Cardiac fibroblast (primary cell): ENCODE data around the gene TMEM207.

Source experiments
- DNase-seq, 2 donors: peaks; one replicate each; pipeline versions ENCODE4 v3.0.0 to v3.0.0-alpha.2; 2010; ENCODE audit warnings: low read depth in 2 of 2
- H3K4me3 ChIP-seq, 2 donors: replicated peaks in 1 of 2; 1 replicate in 1 of 2; 2 replicates in 1 of 2; pipeline ENCODE4 v1.5.1; 2011; ENCODE audit warnings: low read depth in 2 of 2, low read length in 2 of 2, mild to moderate bottlenecking in 2 of 2, moderate library complexity in 1 of 2
- TF ChIP-seq, protein P1 (sequence below): IDR thresholded peaks from one replicate; pipeline ENCODE4 v1.5.1; 2011; ENCODE audit warnings: low read depth, mild to moderate bottlenecking, low read length, inconsistent platforms

Gene TMEM207

DNA sequence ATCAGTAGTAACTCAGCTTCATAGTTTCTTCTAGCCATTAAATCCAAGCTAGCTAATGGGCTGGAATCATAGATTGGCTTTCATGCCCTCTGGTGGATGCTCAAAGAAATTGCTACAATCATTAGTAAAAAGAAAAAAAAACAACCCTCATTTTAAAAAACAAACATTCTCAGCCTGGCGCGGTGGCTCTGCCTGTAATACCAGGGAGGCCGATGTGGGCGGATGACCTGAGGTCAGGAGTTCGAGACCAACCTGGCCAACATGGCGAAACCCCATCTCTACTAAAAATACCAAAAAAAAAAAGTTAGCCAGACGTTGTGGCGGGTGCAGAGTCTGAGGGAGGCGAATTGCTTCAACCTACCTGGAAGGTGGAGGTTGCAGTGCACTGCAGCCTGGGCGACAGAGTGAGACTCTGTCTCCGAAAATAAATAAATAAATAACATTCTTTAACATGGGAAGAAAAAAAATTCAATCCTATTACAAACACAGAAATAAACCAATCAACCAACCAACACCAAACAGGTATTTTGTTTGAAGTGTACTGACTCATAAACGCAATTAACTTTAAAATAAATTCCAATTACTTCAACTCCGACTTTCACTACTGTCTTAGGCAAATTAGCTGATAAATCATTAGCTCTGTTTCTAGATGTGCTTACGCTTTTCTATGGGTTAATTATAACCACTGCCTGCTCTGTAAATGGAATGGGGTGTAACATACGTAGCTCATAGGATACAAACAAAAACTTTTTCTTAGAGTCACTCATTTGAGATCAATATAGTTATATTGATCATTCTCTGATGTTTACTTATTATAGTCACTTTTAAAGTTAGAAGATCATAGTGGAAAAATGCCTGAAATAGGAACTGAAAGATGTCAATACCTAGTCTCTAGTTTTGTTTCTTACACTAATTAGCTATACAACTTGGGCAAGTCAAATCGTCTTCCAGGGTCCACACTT, 24.9 kb downstream of the TMEM207 start:
- DNase-seq = peak; percentile 82 to 89
- no peak overlapping the region for H3K4me3 ChIP-seq
- TF ChIP-seq, protein P1, sequence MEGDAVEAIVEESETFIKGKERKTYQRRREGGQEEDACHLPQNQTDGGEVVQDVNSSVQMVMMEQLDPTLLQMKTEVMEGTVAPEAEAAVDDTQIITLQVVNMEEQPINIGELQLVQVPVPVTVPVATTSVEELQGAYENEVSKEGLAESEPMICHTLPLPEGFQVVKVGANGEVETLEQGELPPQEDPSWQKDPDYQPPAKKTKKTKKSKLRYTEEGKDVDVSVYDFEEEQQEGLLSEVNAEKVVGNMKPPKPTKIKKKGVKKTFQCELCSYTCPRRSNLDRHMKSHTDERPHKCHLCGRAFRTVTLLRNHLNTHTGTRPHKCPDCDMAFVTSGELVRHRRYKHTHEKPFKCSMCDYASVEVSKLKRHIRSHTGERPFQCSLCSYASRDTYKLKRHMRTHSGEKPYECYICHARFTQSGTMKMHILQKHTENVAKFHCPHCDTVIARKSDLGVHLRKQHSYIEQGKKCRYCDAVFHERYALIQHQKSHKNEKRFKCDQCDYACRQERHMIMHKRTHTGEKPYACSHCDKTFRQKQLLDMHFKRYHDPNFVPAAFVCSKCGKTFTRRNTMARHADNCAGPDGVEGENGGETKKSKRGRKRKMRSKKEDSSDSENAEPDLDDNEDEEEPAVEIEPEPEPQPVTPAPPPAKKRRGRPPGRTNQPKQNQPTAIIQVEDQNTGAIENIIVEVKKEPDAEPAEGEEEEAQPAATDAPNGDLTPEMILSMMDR = peak; percentile 49

DNA sequence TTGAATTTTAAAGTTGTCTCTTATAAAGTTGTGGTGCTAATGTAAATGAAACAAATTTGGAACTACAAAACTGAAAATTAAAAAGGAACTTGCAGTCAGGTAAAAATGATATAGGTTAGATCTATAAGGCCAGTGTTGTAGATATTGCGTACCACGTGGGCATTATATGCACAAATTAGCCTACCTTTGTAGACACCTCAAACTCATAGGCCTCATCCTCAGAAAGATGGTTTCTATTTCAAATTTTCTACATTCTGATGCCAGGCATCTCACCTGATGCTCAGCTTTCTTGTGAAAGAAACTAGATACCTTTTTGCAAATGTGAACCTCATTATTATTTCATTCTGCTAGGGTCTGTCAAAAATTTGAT, 25.6 kb downstream of the TMEM207 start:
- TF ChIP-seq, protein P1 = no peak
- H3K4me3 ChIP-seq = no peak overlapping the region
- DNase-seq = no peak

DNA sequence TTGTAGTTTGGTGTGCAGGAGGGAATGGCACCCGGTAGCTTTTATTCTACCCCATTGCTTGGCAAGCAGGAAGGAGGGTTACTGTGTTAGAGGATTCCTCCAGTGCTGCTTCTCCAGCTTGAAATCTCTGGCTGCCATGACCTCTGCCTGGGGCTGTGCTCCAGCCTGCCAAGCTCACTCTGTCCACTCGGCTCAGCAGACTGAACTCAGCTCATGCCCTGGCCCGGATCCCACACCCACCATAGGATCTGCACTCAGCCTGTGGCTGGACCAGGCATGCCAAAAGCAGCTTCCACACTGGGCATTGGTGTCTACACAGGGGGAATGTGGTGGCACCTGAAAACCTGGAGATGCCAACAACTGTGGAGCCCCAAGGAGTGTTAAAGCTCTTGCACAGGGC, 35.4 kb downstream of the TMEM207 start:
- TF ChIP-seq, protein P1 = no peak
- no peak overlapping the region for H3K4me3 ChIP-seq
- no peak for DNase-seq

DNA sequence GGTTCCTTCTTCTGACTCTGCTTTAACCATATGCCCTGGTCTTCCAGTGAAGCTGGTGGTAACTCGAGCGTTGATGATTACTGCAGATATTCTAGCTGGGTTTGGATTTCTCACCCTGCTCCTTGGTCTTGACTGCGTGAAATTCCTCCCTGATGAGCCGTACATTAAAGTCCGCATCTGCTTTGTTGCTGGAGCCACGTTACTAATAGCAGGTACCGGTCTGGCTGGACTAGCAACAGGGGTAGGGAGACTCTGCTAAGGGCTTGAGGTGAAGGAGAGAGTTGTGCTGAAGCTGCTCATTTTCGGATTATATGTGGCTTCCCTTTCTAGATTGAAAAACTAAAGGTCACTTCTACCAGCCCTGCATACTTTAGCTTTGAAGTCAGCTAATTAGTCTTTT, 45.0 kb downstream of the TMEM207 start:
- no peak overlapping the region for H3K4me3 ChIP-seq
- DNase-seq = no peak
- TF ChIP-seq, protein P1 = no peak

DNA sequence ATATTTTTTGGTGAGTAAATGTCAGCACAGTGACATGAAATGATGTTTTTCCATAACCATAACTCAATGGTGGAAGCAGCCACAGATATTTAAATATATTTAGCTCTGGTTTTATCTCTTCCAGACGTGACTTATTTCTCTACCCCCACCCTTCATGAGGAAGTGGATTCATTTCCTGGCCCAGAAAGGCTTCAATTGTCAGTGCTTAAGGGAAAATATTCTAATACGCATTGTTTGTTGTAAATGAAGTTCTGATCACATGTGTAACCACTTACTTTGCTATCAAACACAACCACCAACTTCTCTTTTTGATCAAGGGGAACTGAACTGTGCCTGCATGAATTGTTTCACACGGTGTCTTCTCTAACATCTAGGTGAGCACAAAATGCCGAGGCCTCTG, 47.7 kb downstream of the TMEM207 start:
- DNase-seq = peak; percentile 33 to 42
- no peak overlapping the region for H3K4me3 ChIP-seq
- TF ChIP-seq, protein P1 = no peak

DNA sequence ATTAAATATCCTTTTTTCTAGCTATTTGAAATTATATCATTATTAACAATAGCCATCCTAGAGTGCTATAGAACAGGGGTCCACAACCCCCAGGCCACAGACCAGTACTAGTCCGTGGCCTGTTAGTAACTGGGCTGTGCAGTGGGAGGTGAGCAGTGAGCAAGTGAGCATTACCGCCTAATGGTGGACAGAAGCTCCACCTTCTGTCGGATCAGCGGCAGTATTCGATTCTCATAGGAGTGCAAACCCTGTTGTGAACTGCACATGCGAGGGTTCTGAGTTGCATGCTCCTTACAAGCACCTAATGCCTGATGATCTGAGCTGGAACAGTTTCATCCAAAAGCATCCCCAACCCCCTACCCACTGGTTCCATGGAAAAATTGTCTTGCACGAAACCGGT, 50.0 kb downstream of the TMEM207 start:
- no peak overlapping the region for H3K4me3 ChIP-seq
- DNase-seq = no peak
- TF ChIP-seq, protein P1 = no peak
